GM12878 (cell line): Measurements from ENCODE around the gene SECTM1. TPM values are rescaled to one million over a fixed set of nuclear protein-coding genes. Genes with fewer than 3 reads are reported as not detected.
A peak's percentile ranks its signal among the peaks of the same experiment; 100 is the strongest.

Experiments
- ATAC-seq: fragments of 200-7000 bp; cut with Tn5 transposase; 3 replicates; pipeline ENCODE4 v1.9.1; 2020; ENCODE audit warnings: mild to moderate bottlenecking, moderate library complexity
- BruUV-seq: library from RNA; stranded (reverse); fragments of 400-500 nt; replicated peaks from 2 replicates; lab custom pipeline; 2021; lab: Mats Ljungman, UMichigan
- CTCF ChIA-PET: fragments of 300-600 bp; sonication (Branson Sonifier 250); formaldehyde crosslinking; extraction: SDS; loops from one replicate; lab custom pipeline; 2021; ENCODE audit warnings: inconsistent platforms; lab: Yijun Ruan, JAX
- POLR2A ChIA-PET: fragments of 350-600 bp; formaldehyde crosslinking; extraction: SDS; loops from one replicate; lab custom pipeline; 2021; ENCODE audit warnings: inconsistent platforms; lab: Charles Lee
- RAD21 ChIA-PET: fragments of 300-600 bp; sonication (Branson Sonifier 250); formaldehyde crosslinking; loops from one replicate; lab custom pipeline; 2023; ENCODE audit warnings: antibody characterized with exemption; ENCODE audit not compliant: unreplicated experiment; lab: Charles Lee
- SMC1A ChIA-PET: fragments of 300-600 bp; sonication (Branson Sonifier 250); formaldehyde crosslinking; loops from one replicate; lab custom pipeline; 2023; ENCODE audit not compliant: unreplicated experiment, uncharacterized antibody; lab: Charles Lee
- DNase-seq: peaks from one replicate; pipeline ENCODE4 v3.0.0-alpha.2; 2011; ENCODE audit warnings: low read depth, low spot score
- FAIRE-seq: peaks from 3 replicates; lab custom pipeline; 2011; peaks lifted over from hg19 to GRCh38; lab: Jason Lieb, UNC
- H2AFZ ChIP-seq: 2 replicates; pipeline ENCODE4 v1.6.0; 2011; ENCODE audit warnings: low read depth, low read length, control low read depth; ENCODE audit not compliant: control insufficient read depth
- H3K27ac ChIP-seq: 2 replicates; pipeline ENCODE4 v1.5.1; 2011; ENCODE audit warnings: control low read depth; ENCODE audit not compliant: control insufficient read depth, insufficient read depth
- H3K27me3 ChIP-seq, 2 experiments: replicated peaks in 1 of 2; 2 replicates each; pipeline versions ENCODE4 v1.6.0 to v1.6.1; 2011; ENCODE audit warnings: low read length in 1 of 2; ENCODE audit not compliant: control insufficient read depth in 2 of 2, insufficient read depth in 2 of 2
- H3K36me3 ChIP-seq, 2 experiments: 2 replicates each; pipeline ENCODE4 v1.5.1; 2011; ENCODE audit warnings: low read length in 1 of 2; ENCODE audit not compliant: control insufficient read depth in 2 of 2, insufficient read depth in 2 of 2
- H3K4me1 ChIP-seq: 2 replicates; pipeline ENCODE4 v1.6.1; 2011; ENCODE audit warnings: mild to moderate bottlenecking, low read length, moderate library complexity, mixed read lengths; ENCODE audit not compliant: control insufficient read depth, insufficient read depth
- H3K4me2 ChIP-seq: 2 replicates; pipeline ENCODE4 v1.6.0; 2011; ENCODE audit warnings: control low read depth; ENCODE audit not compliant: control insufficient read depth, insufficient read depth
- H3K4me3 ChIP-seq: fragments of 200-600 bp; sonication (generic); 2 replicates; pipeline ENCODE4 v1.5.1; 2016
- H3K79me2 ChIP-seq: 2 replicates; pipeline ENCODE4 v1.6.0; 2011; ENCODE audit warnings: low read length; ENCODE audit not compliant: control insufficient read depth, insufficient read depth
- H3K9ac ChIP-seq: 2 replicates; pipeline ENCODE4 v1.8.0; 2011; ENCODE audit warnings: low read length, control low read depth, mixed read lengths; ENCODE audit not compliant: control insufficient read depth, insufficient read depth
- H3K9me3 ChIP-seq: replicated peaks from 3 replicates; pipeline ENCODE4 v1.5.1; 2011; ENCODE audit warnings: mild to moderate bottlenecking, low read length; ENCODE audit not compliant: control insufficient read depth, insufficient read depth
- H4K20me1 ChIP-seq: 2 replicates; pipeline ENCODE4 v1.6.0; 2011; ENCODE audit not compliant: control insufficient read depth, insufficient read depth
- BCL3 ChIP-seq: IDR thresholded peaks from 2 replicates; pipeline ENCODE4 v1.6.1; 2011; ENCODE audit warnings: borderline replicate concordance, low read depth, mild to moderate bottlenecking, moderate library complexity, low read length; ENCODE audit not compliant: insufficient read depth, poor library complexity, severe bottlenecking
- BHLHE40 ChIP-seq, 2 experiments: fragments of 450-650 bp in 1 of 2; IDR thresholded peaks; 2 replicates each; pipeline ENCODE4 v1.6.1; 2011 to 2017; ENCODE audit warnings: low read depth in 2 of 2, borderline replicate concordance in 1 of 2, improper control_type of control experiment in 1 of 2, low read length in 1 of 2, mild to moderate bottlenecking in 1 of 2
- HDGF ChIP-seq: fragments of 450-650 bp; IDR thresholded peaks from 2 replicates; pipeline ENCODE4 v1.6.1; 2016; ENCODE audit warnings: antibody characterized with exemption
- IKZF1 ChIP-seq: fragments of 450-650 bp; conservative IDR thresholded peaks from 2 replicates; pipeline ENCODE4 v1.6.1; 2017; ENCODE audit warnings: antibody characterized with exemption, mild to moderate bottlenecking
- MTA2 ChIP-seq: fragments of 450-650 bp; IDR thresholded peaks from 2 replicates; pipeline ENCODE4 v1.6.1; 2016; ENCODE audit warnings: low read depth, mild to moderate bottlenecking, moderate library complexity
- NR2F1 ChIP-seq: fragments of 450-650 bp; conservative IDR thresholded peaks from 2 replicates; pipeline ENCODE4 v1.6.1; 2017; ENCODE audit warnings: mild to moderate bottlenecking
- POU2F2 ChIP-seq: IDR thresholded peaks from 3 replicates; pipeline ENCODE4 v1.6.1; 2011; ENCODE audit warnings: low read depth, mild to moderate bottlenecking, low read length, borderline replicate concordance
- RAD21 ChIP-seq: IDR thresholded peaks from 2 replicates; pipeline ENCODE4 v1.6.1; 2011; ENCODE audit warnings: mild to moderate bottlenecking, low read depth, low read length, moderate library complexity; ENCODE audit not compliant: insufficient read depth
- ZNF217 ChIP-seq: fragments of 450-650 bp; IDR thresholded peaks from 2 replicates; pipeline ENCODE4 v1.6.1; 2017; ENCODE audit warnings: antibody characterized with exemption, mild to moderate bottlenecking
- ZNF274 ChIP-seq: IDR thresholded peaks from one replicate; pipeline ENCODE4 v1.8.0; 2011; ENCODE audit not compliant: insufficient read length, insufficient read depth
- WGBS: methylation state at CpG from one replicate; pipeline ENCODE4 v1.1.6; 2016; ENCODE audit warnings: low lambda C conversion rate; ENCODE audit not compliant: insufficient replicate concordance, insufficient coverage; ENCODE audit errors: missing lambda C conversion rate; 5-methylcytosine and 5-hydroxymethylcytosine counted together
- in situ Hi-C: fragments of 300-500 bp; cut with MboI; formaldehyde crosslinking; loops from 9 replicates; pipeline ENCODE4 v1.14.3; 2018; ENCODE audit warnings: mixed read lengths
- intact Hi-C: fragments of 100-400 bp; cut with micrococcal nuclease; formaldehyde crosslinking; loops from one replicate; pipeline ENCODE4 v1.14.2; 2022; ENCODE audit not compliant: unreplicated experiment
- polyA plus RNA-seq, 11 experiments: library from polyadenylated mRNA; depleted of rRNA in 4 of 11; unstranded in 6 of 11; stranded (reverse) in 5 of 11; fragments of >200 nt; fragmentation: Nextera tagmentation in 4 of 11; fragmentation: Illumina TruSeq in 1 of 11; extraction: Ambion mirVana in 4 of 11; extraction: Trizol in 1 of 11; gene quantifications; 1 replicate in 1 of 11; 2 replicates in 10 of 11; pipeline versions ENCODE4 v1.2.1 to v1.2.3, GENCODE V29; 2011 to 2016; ENCODE audit warnings: inconsistent platforms in 2 of 11, missing spikeins in 2 of 11, low read depth in 1 of 11
- total RNA-seq, 4 experiments: library from RNA; depleted of rRNA in 3 of 4; stranded (reverse); fragments of >200 nt in 3 of 4; fragmentation: Illumina TruSeq in 1 of 4; extraction: Trizol in 1 of 4; gene quantifications; 2 replicates each; pipeline versions ENCODE4 v1.2.1 to v1.2.3, GENCODE V29; 2013 to 2021

Gene SECTM1
- total and polyA plus RNA-seq, 10 of the 15 experiments (the other 5 are each of a cell fraction or from before 2014, with no cell fraction given): 0.10 to 0.13 (median 0.12) TPM; not detected in 7

GRCh38 chr17:82281502-82282238 lies 51.9 kb downstream of the SECTM1 start:
- 37% methylated on average over 22 of the region's 22 CpGs for WGBS
- H3K4me1 ChIP-seq: no peaks in the 10 kb centered on the region
- POLR2A ChIA-PET: interaction anchor here (2.6 kb wide), 1 partner anchor 8 kb away, joined by 16 read pairs; the partner anchor contains the start of gene CSNK1D
- DNase-seq (peak; percentile 30), ATAC-seq (peak; percentile 67), FAIRE-seq (no peak)
- intact Hi-C loops: no loop called here
- RAD21 ChIA-PET: no interaction called here
- no peaks in the 10 kb centered on the region for H3K79me2 ChIP-seq
- CTCF ChIA-PET: interaction anchor here (1.5 to 2.0 kb wide), 2 partner anchors 11 to 40 kb away, joined by 3 to 6 read pairs; no protein-coding TSS in a partner anchor
- SMC1A ChIA-PET: interaction anchor here (1.1 to 1.6 kb wide), 2 partner anchors 16 to 39 kb away, joined by 3 to 5 read pairs; no protein-coding TSS in a partner anchor
- TF ChIP-seq MTA2: 0 out of 2 replicates have a peak, but pooled peaks have one; percentile 35
- TF ChIP-seq ZNF274: no peak
- TF ChIP-seq NR2F1: peak; percentile 57
- no peak for TF ChIP-seq RAD21
- peak; percentile 87 for TF ChIP-seq HDGF
- TF ChIP-seq BHLHE40 (IDR thresholded peaks at IDR 0.05; ENCODE audit: borderline replicate concordance in 1 of 2, low read depth in 2 of 2, low read length in 1 of 2): peak in 1 of 2 experiments; percentile 12; a peak in 1 of 4 replicates
- peak; percentile 71 for TF ChIP-seq BCL3
- no peak for TF ChIP-seq ZNF217
- TF ChIP-seq IKZF1: peak; percentile 35; the same call in 1 of the 2 replicates
- no peak for TF ChIP-seq POU2F2
- BruUV-seq: no TSS peak
- H3K27ac ChIP-seq: no peak overlapping the region
- no peaks in the 10 kb centered on the region for H3K9me3 ChIP-seq
- in situ Hi-C loops: no loop called here
- H2AFZ ChIP-seq: no peak overlapping the region
- H3K36me3 ChIP-seq: no peaks in the 10 kb centered on the region
- H3K27me3 ChIP-seq: no peaks in the 10 kb centered on the region
- no peaks in the 10 kb centered on the region for H4K20me1 ChIP-seq
- no peak overlapping the region for H3K4me3 ChIP-seq
- H3K9ac ChIP-seq: no peak overlapping the region
- no peak overlapping the region for H3K4me2 ChIP-seq
